ENCODE data around the gene FRMD6.
"Not testable (repeated sequence)": the region's sequence is repeated elsewhere in the genome, so short reads cannot be mapped to it uniquely, and the experiment has no call there.

FRMD6 gene

DNA sequence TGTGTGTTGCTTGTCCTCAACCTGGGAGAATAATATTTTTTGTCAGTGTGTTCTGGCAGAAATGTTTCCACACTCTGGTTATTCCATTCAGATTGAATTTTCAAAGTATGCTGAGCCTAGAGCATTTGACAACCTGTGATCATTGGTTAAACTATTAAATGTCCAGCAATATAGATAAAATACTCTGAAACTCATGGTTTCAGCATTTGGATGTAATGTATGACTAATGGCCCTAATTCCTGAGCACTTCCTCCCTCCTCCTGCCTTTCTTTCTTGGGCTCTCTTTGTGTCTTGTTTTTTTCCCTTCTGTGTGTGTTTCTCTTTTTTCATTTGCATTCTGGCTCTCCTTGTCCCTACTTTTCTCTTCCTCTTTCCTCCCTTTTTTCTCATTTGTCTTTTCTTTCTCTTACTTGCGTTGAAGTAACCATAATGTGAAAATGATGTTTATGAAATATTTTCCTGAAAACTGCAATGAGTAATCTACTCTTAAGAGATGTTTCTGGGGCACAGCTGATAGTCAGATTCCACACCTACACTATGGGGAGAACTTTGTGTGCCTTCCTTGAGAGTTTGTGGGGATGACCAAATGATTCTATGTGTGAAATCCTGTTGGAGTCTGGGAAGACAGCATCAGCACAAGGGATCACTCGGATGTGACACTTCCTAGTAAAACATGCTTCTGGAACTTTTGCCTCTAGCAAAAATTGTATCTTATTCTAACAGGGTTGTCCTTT is 74.6 kb downstream of the FRMD6 start:
- DNase-seq: no peak

- no peak for DNase-seq
Observed at GRCh38 chr14:51727526-51727925, 75.8 kb downstream of the FRMD6 start.

DNA sequence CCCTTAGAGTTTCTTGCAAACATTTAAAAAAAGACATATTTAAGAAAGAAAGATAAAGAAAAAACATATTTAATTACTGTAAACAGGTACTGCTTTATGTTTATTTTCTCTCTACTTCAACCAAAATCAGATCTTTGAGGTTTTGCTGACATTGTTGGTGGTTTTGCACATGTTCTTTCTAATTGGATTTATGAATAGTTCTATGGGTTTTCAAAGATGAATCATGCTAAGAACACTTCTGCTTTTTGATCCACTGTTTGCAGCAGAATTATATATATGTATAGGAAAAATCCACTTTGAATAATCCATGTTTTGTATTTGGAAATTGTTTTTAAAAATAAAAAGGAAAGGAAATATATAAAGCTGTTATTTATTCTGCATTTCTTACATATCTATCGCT is 78.4 kb downstream of the FRMD6 start:
- no peak for DNase-seq

GRCh38 chr14:51730684-51731083 is 79.0 kb downstream of the FRMD6 start:
- no peak for DNase-seq

DNA sequence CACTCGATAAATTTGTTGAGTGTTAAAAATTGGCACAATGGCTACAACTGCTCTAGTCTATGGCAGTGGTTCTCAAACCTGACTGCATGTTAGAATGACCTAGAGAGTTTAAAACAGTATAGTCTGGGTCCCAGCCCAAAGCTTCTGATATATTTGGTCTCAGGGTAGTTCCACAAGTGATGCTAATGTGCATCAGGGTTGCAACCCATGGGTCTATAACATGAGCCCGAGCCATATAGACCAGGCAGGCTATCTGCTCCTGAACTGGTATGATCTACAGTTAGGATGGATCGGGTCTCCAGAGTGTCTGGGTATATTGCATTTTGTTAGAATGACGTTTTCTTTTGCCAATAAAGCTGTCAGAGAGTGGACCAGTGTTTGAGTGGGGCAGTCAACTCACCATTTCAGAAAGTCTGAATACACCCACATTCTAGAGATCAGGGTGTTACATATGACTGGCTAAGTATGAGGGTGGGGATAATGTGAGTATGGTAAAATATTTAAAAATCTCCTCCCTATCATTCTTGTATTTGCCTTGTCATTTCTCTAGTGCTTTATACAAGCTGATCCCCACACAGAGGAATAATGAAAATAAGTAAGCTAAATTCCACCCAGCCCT is 80.9 kb downstream of the FRMD6 start:
- DNase-seq: no peak

DNA sequence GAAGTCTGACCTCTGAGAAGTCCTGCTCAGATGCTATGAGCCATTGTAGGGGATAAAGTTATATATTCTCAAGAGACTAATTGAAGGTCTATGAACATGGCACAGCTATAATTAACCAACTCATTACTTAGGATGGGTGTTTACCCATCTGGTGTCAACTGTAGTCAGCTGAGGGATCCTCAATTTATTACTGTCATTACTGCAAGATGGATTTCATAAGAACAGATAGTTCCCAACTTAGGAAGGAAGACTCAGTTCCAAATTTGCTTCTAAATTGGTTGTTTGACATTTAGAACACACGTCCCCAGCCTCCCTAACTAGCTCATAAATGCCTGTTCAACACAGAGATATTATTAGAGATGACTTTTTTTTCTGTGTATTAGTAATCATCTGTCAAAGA is 81.4 kb downstream of the FRMD6 start:
- no peak for DNase-seq

- no peak for DNase-seq
Observed at GRCh38 chr14:51735851-51736250, 84.1 kb downstream of the FRMD6 start.

- no peak for DNase-seq
Observed at GRCh38 chr14:51738754-51739153, 87.0 kb downstream of the FRMD6 start.

- no peak for DNase-seq
Observed at GRCh38 chr14:51743588-51744000, 91.9 kb downstream of the FRMD6 start.

DNA sequence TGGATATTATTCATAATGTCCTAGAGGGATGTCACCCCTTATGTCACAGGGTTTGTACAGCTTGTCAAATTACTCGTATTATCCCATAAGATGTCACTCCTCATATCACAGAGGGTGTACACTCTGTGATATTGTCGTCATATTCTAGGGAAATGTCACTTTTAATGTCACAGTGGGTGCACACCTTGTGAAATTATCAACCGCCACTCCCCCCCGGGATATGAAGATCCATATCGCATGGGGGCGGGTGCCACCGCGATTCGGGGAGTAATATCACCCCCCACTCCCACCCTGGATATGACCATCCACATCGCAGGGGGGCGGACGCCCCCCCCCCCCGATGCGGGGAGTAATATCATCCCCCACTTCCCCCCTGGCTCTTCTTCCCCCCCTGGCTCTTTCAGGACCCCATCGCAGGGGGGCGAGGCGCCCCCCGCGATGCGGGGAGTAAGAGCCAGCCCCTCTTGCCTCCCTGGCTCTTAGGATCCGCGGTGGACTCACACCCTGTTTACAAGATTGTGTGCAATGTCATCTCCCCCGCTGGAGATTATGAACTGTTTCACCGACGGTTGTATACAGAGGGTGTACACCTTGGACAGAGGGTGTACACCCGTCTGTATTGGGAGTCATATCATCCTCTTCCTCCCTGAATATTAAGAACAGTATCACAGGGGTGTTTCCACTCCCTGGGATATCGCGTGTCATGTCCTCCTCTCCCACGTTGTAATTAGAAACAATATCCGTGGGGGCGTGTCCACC is 92.8 kb downstream of the FRMD6 start:
- DNase-seq: no peak

GRCh38 chr14:51746823-51747222 is 95.1 kb downstream of the FRMD6 start:
- DNase-seq: not testable (repeated sequence)

- DNase-seq: no peak
Observed at GRCh38 chr14:51750542-51750941, 98.8 kb downstream of the FRMD6 start.

DNA sequence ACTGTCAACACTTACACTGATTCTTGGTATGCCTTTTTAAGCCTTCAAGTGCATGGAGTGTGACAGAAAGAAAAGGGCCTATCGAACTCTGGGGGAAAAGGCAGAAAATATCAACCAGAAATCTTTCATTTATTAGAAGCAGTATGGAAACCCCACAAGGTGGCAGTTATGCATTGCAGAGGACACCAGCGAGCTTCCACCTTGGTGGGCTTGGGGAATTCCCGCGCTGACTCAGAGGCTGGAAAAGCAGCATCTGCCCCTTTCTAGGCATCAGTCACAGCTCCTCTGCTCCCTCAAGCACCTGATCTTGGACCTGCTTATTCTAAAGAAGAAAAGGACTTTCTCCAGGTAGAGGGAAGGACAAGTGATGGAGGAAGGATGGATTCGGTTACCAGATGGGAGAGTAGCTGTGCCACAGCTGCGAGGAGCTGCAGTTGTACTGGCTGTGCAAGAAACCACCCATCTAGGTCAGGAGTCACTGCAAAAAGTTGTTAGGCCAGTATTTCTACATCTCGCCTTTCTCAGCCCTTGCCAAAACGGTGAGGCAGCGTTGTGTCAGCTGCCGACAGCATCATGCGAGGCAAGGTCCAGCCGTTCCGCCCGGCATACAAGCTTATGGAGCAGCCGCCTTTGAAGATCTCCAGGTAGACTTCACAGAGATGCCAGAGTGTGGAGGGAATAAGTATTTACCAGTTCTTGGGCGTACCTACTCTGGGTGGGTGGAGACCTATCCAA is 100.1 kb downstream of the FRMD6 start:
- DNase-seq: not testable (repeated sequence)

DNA sequence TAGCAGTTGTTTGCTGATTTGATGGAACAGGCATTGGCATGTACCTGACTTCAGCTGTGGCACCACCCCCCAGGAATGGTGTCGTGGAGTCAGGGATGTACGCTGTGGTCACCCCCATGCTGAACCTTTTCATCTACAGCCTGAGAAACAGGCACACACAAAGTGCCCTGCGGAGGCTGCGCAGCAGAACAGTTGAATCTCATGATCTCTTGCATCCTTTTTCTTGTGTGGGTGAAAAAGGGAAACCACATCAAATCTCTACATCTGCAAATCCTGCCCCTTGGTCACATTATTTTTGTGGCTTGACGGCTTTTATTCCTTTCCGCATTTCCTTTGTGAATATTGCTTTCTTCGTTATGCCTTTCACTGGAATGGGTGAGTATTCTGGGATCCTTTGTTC is 106.0 kb downstream of the FRMD6 start:
- not testable (repeated sequence) for DNase-seq

DNA sequence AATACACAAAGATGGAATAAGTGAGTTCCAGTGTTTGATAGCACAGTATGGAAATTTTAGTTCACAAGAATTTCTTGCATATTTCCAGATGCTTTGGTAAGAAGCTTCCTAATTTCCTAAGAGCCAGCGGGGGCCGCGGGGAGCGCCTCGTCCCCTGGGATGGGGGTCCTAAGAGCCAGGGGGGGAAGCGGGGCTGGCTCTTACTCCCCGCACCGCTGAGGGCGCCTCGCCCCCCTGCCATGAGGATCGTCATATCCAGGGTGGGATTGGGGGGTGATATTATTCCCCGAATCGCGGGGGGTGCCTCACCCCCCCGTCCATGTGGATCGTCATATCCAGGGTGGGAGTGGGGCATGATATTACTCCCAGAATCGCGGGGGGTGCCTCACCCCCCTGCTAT is 108.2 kb downstream of the FRMD6 start:
- DNase-seq: no peak

DNA sequence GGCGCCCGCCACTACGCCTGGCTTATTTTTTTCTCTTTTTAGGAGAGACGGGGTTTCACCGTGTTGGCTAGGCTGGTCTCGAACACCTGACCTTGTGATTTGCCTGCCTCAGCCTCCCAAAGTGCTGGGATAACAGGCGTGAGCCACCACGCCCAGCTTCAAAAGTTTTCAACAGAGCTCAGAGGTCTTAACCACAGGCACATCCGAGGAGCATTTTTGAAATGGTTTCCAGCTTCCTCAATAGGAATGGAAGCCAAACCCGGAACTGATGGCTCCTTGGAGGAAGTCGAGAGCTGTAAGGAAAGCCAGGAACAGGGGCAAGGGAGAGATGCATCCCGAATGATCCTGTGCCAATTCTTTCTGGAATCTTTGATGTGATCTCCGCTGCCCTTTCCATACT is 114.0 kb downstream of the FRMD6 start:
- DNase-seq: not testable (repeated sequence)

GRCh38 chr14:51766586-51766985 is 114.9 kb downstream of the FRMD6 start:
- not testable (repeated sequence) for DNase-seq

DNA sequence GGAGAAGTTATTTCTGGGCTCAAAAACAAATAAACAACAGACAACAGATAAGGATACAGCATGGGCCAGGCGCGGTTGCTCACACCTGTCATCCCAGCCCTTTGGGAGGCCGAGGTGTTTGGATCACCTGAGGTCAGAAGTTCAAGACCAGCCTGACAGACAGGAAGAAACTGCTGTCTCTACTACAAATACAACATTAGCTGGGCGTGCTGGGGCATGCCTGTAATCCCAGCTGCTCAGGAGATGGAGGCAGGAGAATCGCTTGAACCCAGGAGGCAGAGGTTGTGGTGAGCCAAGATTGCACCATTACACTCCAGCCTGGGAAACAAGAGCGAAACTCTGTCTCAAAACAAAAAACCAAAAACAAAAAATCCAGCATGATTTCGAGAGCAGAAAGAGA is 117.6 kb downstream of the FRMD6 start:
- DNase-seq: not testable (repeated sequence)

GRCh38 chr14:51774209-51774608 is 122.5 kb downstream of the FRMD6 start:
- no peak for DNase-seq

DNA sequence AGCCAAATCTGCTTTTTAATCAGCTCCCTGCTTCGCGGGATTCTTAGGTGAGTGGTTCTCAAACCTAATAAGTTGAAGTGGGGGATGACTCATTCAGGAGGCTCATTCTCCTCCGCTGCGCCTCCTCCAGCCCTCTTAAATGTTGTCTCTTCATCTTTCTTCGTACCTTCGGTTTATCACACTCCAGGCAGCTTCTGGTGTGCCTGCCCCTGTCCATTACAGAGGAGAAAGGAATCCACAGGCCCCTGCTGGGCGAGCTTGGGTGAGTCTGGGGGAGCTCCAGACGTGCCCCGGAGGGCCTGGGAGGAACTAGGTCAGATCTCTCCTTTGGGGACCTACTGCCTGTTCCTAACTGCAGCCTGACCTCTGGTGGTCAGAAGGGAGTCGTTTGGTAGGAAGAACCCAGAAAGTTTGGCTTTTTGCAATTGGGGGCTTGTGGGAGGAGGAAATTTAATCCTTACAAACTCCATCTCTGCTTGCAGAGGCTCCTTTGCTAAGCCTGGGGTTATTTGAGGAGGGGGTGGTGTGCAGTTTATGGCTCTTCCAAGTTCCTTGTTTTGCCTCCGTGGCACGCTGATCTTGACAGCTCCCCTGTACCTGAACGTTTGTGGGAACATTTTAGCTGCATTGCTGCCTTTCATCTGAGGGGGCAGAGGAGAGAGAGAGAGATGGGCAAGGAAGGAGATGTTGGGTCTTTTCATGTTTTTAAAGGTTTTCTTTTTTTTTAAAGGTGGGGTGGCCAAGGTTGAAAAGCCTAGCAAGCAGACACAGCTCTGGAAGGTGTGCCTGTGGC is 124.6 kb downstream of the FRMD6 start:
- no peak for DNase-seq

DNA sequence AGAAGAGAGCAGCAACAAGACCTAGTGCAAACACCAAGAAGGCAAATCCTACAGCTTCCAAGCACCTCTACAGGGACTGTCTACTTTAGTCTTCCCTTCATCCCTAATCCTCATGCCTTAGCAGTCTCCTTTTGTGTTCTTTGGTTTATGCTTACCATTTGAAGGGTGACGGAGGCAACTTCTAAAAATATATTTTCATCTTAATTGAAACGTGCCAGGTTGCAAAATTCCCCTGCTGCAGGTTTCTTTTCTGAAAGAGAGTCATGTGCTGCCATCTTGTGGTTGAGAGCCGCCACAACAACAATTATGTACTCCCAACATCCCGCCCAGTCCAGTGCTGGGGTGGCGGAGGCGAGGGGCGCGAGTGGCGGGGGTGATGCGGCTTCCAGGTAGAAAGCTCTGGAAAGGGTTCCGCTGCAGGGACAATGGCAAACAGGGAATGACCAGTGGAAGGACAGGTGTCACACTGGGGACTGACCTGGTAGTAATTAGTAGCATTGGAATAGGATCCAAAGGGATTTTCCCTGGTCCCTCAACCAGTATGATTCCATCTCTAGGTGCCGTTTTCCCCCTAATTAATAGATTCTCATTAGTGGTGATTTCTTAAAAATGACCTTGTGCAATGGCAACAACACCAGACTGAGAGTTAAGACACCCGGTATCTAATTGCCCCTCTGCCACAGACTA is 128.4 kb downstream of the FRMD6 start:
- peak; percentile 57 for DNase-seq

Data from T-helper 9 cell (primary cell).